Ishikawa (cell line): ENCODE measurements around the gene PACSIN2.

Experiments
- CEBPB ChIP-seq: IDR thresholded peaks from 2 replicates; pipeline ENCODE4 v1.6.1; 2012
- EP300 ChIP-seq: IDR thresholded peaks from 2 replicates; pipeline ENCODE4 v1.6.1; 2012; ENCODE audit warnings: borderline replicate concordance
- YY1 ChIP-seq: IDR thresholded peaks from 2 replicates; pipeline ENCODE4 v1.6.1; 2012; ENCODE audit warnings: low read depth
- TF ChIP-seq, protein P1 (sequence below): IDR thresholded peaks from 2 replicates; pipeline ENCODE4 v1.6.1; 2012

DNA sequence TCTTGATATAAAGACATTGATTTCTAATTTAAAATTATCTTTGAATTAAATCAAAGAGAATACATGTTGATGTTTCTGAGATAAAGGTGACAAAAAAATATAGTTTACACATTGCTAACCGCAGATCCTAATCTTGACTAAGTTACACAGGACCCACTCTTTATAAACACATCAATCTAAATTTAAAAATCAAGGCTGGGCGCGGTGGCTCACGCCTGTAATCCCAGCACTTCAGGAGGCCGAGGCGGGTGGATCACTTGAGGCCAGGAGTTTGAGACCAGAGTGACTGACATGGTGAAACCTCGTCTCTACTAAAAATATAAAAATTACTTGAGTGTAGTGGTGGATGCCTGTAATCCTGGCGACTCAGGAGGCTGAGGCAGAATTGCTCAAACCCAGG, 159.7 kb downstream of the PACSIN2 start:
- no peak for TF ChIP-seq CEBPB
- TF ChIP-seq, protein P1, sequence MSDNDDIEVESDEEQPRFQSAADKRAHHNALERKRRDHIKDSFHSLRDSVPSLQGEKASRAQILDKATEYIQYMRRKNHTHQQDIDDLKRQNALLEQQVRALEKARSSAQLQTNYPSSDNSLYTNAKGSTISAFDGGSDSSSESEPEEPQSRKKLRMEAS, result no peak
- TF ChIP-seq YY1, result no peak
- TF ChIP-seq EP300, result no peak
